ENCODE data around the gene RPS16.

RPS16 gene

GRCh38 chr19:39407660-39408391 lies 27.9 kb downstream of the RPS16 start:
- peak; percentile 61 for DNase-seq (ENCODE audit: low read depth)

GRCh38 chr19:39407410-39407659 lies 28.4 kb downstream of the RPS16 start:
- DNase-seq (ENCODE audit: low read depth) = no peak

- peak; percentile 93 for DNase-seq (ENCODE audit: low read depth)
Measured at GRCh38 chr19:39406656-39407409, 28.9 kb downstream of the RPS16 start, which contains the start of gene ZFP36. Gene ZFP36, plus strand, starts transcription at chr19:39406847. Its CDS starts 58 bp downstream, at chr19:39406905.

GRCh38 chr19:39405958-39406655 lies 29.6 kb downstream of the RPS16 start:
- DNase-seq (ENCODE audit: low read depth) = peak; percentile 93

GRCh38 chr19:39405261-39405957 lies 30.3 kb downstream of the RPS16 start:
- no peak for DNase-seq (ENCODE audit: low read depth)

- DNase-seq (ENCODE audit: low read depth) = peak; percentile 96
Measured at GRCh38 chr19:39403331-39404312, 32.1 kb downstream of the RPS16 start.

GRCh38 chr19:39402346-39403300 lies 33.1 kb downstream of the RPS16 start:
- DNase-seq (ENCODE audit: low read depth) = peak; percentile 85

GRCh38 chr19:39401549-39402345 lies 34.0 kb downstream of the RPS16 start:
- DNase-seq (ENCODE audit: low read depth) = peak; percentile 70

GRCh38 chr19:39401070-39401548 lies 34.6 kb downstream of the RPS16 start:
- DNase-seq (ENCODE audit: low read depth) = no peak

- no peak for DNase-seq (ENCODE audit: low read depth)
Measured at GRCh38 chr19:39400061-39400460, 35.7 kb downstream of the RPS16 start.

- DNase-seq (ENCODE audit: low read depth) = no peak
Measured at GRCh38 chr19:39399668-39400050, 36.1 kb downstream of the RPS16 start.

- DNase-seq (ENCODE audit: low read depth) = no peak
Measured at GRCh38 chr19:39398297-39398864, 37.4 kb downstream of the RPS16 start.

GRCh38 chr19:39397360-39398296 lies 38.1 kb downstream of the RPS16 start:
- DNase-seq (ENCODE audit: low read depth) = peak; percentile 98

- peak; percentile 90 for DNase-seq (ENCODE audit: low read depth)
Measured at GRCh38 chr19:39390751-39391437, 44.9 kb downstream of the RPS16 start, which contains the start of the genes MED29 and PAF1. Gene MED29, plus strand, starts transcription at chr19:39391378. Its CDS starts 45 bp downstream, at chr19:39391423. Gene PAF1, minus strand, starts transcription at chr19:39391106. Its CDS starts 242 bp downstream, at chr19:39390864.

- peak; percentile 64 for DNase-seq (ENCODE audit: low read depth)
Measured at GRCh38 chr19:39390451-39390750, 45.3 kb downstream of the RPS16 start.

- DNase-seq (ENCODE audit: low read depth) = no peak
Measured at GRCh38 chr19:39389631-39390414, 45.9 kb downstream of the RPS16 start.

Measured in activated T-cell treated with anti-CD3 and anti-CD28 coated beads for 1 hour (primary cell).